Hematopoietic multipotent progenitor cell treated with erythropoietin and hydrocortisone succinate and interleukin-3 and kit ligand, for 15 days (in vitro differentiated cells): ENCODE measurements around the gene MYO5B.
"Not testable (repeated sequence)": the region's sequence is repeated elsewhere in the genome, so short reads cannot be mapped to it uniquely, and the experiment has no call there.

Experiments used
- DNase-seq: peaks from one replicate; pipeline ENCODE4 v3.0.0-alpha.2; 2015; ENCODE audit warnings: low spot score

Gene MYO5B

DNA sequence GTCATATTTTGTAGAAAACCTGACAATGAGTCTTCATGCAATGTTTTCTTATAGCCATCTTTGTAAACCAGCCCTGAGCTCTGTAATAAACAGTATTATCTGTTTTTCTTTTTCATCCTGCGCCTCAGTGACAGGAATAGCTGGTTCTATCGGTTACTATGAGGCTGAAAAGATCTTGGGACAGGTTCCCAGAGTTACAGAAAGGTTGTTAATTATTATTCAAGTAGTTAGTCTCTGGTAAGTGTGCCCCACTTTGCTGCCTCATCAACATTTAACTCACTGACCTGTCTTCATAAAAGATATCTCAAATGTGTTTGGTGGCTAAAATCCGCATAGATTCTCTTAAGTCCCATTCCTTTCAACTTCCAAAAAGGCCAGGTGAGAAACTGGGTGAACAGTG is 400.2 kb downstream of the MYO5B start:
- no peak for DNase-seq

DNA sequence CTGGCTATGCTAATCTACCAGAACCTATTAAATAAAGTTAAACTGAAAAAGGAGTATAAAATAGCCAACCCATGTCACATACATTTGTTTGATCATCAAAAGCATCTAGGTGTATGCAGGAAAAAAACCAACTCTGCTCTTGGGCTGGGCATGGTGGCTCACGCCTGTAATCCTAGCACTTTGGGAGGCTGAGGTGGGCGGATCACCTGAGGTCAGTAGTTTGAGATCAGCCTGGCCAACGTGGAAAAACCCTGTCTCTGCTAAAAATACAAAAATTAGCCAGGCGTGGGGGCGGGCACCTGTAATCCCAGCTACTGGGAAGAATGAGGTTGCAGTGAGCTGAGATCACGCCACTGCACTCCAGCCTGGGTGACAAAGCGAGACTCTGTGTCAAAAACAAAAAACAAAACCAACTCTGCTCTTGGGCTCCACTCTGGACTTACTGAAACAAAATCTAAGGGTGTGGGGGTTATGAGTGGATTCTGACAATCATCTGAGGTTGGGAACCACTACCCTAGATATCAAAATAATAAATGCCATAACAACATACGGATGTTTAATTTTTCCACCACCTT is 405.3 kb downstream of the MYO5B start:
- DNase-seq = not testable (repeated sequence)

DNA sequence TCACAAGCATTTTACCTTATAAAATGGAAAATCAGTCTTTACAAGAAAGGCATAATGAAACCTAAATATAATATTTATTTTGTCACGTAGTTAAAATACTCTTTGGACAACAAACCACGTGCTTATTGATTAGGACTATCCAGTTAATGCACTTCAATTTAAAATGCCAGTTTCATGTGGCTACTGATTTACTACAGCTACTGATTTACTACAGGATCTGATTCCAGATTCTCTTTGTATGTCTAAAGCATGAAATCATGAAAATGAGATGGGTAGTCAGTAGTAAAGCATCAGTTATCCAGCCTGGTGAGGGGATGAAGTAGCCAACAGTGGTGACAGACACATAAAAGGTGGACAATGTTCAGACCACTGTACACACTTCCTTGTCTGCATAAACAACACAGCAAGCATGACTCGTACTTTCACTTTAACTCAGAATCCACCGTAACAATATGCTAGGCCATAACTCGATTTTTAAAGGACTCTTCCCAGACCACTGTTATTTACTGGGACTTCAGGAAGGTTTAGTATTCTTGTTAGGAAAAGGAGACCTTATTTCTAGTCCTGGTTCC is 406.5 kb downstream of the MYO5B start:
- no peak for DNase-seq

DNA sequence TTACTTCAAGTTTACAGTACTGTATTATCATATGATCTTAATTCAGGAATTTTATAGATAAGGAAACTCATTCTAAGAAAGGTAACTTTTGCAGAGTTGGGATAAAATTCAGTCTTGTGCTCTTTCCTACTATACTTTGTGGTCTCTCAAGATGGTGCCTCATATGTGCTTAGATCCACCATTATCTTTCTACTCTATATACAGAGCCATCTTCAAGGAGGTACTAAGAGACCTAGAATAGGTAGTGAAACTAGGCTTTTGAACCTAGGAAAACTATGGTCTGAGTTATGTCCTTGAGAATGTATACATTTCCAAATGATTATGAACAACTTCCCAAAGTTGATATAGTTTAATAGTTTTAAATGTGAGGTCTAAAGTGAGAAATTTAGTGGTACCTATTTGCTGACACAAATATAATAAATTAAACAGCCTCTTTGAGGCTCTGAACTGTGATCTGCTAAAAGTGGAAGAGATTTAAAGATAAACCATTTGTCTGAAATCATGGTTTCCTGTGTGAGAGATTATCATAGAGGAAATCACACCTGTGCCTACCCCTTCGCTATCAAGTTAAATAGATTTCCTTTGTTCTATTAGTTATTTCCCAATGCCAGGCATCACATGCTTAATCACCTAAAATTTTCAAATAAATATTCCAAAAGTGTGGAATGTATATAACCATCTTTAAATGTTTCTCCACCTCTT is 408.8 kb downstream of the MYO5B start:
- DNase-seq = no peak

DNA sequence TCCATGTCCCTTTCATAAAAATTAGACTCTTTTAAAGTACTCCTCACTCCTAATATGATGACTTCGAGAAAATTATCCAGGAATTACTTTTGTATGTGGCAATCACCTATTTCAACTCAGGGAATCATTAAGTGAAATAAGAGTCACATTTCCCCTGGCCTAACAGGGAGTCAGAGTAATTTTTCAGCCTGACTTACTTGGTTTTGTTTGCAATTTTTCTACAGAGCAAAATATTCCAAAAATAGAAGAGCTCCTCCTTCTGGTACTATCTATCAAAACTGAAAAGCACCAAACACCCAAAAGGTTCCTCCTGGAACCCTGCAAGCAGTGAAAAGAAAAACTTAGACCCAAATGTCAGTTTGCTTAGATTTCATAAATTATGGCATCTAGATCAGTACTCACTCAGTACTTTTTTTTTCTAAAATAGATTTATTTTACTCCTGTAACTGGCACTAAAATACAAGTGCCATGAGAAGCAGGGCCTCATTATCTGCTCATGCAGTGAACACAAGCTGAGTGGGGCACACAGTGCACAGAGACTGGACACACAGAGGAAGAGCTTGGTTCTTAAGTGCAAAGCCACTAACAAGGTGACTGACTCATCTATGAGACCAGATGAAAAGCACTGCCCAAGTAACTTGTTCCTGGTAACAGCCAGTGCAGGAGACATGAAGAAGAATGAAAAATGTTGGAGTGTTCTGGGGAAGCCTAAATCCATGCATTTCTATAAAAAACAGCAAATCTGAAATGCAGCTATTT is 410.3 kb downstream of the MYO5B start:
- no peak for DNase-seq

DNA sequence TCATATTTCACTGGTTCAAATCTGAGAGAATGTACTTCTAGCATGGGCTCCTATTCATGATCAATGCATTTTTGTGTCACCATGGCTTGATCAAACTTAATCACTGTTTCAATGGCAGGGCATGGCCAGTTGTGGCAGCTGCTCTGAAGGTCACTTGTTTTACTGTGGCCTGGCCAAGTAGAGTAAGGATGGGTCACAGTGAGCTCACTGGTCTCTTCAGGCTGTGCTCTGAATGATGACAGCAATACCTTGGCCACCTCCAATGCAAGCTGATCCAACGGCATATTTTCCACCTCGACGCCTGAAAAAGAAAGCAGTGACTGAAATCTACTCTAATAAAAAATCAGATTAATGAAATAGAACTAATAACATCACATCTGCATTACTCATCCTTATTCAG is 411.3 kb downstream of the MYO5B start:
- not testable (repeated sequence) for DNase-seq

DNA sequence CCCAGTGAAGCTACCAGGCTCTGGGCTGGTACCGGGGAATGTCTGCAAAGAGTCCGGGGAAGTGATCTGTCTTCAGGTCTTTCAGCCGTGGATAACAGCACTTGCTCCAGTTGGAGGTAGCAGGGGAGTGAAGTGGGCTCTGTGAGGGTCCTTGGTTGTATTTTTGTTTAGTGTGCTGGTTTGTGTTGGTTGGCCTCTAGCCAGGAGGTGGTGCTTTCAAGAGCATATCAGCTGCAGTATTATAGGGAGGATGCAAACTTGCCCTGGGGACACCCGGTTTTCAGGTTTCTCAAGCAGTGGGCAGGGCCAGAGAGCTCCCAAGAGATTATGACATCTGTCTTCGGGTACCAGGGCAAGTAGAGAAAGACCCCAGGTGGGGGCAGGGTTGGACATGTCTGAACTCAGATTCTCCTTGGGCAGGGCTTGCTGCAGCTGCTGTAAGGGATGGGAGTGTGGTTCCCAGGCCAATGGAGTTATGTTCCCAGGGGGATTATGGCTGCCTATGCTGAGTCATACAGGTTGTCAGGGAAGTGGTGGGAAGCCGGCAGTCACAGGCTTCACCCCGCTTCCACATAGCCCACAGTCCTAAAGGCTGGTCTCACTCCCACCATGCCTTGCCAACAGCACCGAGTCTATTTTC is 416.0 kb downstream of the MYO5B start:
- no peak for DNase-seq
